ENCODE results near the gene ADARB2. TPM values are rescaled to one million over a fixed set of nuclear protein-coding genes. Genes with fewer than 3 reads are reported as not detected.

ADARB2 gene
- total and polyA plus RNA-seq, 8 donors = 0.34 to 24.7 (median 3.2) TPM

- Histone ChIP-seq H3K4me3 (no peak overlapping the region), H3K9me3 (no peaks in the 10 kb centered on the region), H3K27me3 (no peaks in the 10 kb centered on the region), H3K36me3 (no peaks in the 10 kb centered on the region), H3K27ac (no peak overlapping the region), H3K4me1 (no peaks in the 10 kb centered on the region)
- ATAC-seq (no peak), DNase-seq (no peak), FAIRE-seq (no peak)
- intact Hi-C loops (cut with DNase I) = no loop called here
- WGBS, 2 donors = 73 to 84% methylated on average over 18 of the region's 18 CpGs
- no peak for TF ChIP-seq CTCF (IDR thresholded peaks at IDR 0.05)
Observed at GRCh38 chr10:1551636-1552338, 185.5 kb downstream of the ADARB2 start.

GRCh38 chr10:1550616-1551015 is 186.7 kb downstream of the ADARB2 start:
- no peak for TF ChIP-seq CTCF (IDR thresholded peaks at IDR 0.05)
- FAIRE-seq (no peak), ATAC-seq (no peak), DNase-seq (no peak)
- Histone ChIP-seq H3K4me3 (no peak overlapping the region), H3K27me3 (no peaks in the 10 kb centered on the region), H3K36me3 (no peaks in the 10 kb centered on the region), H3K4me1 (no peaks in the 10 kb centered on the region), H3K9me3 (no peaks in the 10 kb centered on the region), H3K27ac (no peak overlapping the region)
- WGBS, 2 donors = 76 to 86% methylated on average over 15 of the region's 15 CpGs
- intact Hi-C loops (cut with DNase I) = no loop called here

- no peak for FAIRE-seq
- 57 to 67% methylated on average over 7 of the region's 7 CpGs for WGBS, 2 donors
- Histone ChIP-seq H3K27me3 (no peaks in the 10 kb centered on the region), H3K9me3 (no peaks in the 10 kb centered on the region), H3K4me3 (no peak overlapping the region), H3K36me3 (no peaks in the 10 kb centered on the region), H3K4me1 (no peaks in the 10 kb centered on the region), H3K27ac (no peak overlapping the region)
- no peak for ATAC-seq
- no peak for TF ChIP-seq CTCF (IDR thresholded peaks at IDR 0.05)
- no peak for DNase-seq
- intact Hi-C loops (cut with DNase I) = no loop called here
Observed at GRCh38 chr10:1550291-1550595, 187.1 kb downstream of the ADARB2 start.

GRCh38 chr10:1549591-1550290 is 187.6 kb downstream of the ADARB2 start:
- ATAC-seq (no peak), FAIRE-seq (no peak), DNase-seq (no peak)
- Histone ChIP-seq H3K27ac (no peak overlapping the region), H3K4me1 (no peaks in the 10 kb centered on the region), H3K4me3 (no peak overlapping the region), H3K9me3 (no peaks in the 10 kb centered on the region), H3K27me3 (no peaks in the 10 kb centered on the region), H3K36me3 (no peaks in the 10 kb centered on the region)
- WGBS, 2 donors = 51 to 57% methylated on average over 17 of the region's 17 CpGs
- TF ChIP-seq CTCF (IDR thresholded peaks at IDR 0.05) = no peak
- intact Hi-C loops (cut with DNase I) = no loop called here

- ATAC-seq (no peak), FAIRE-seq (no peak), DNase-seq (no peak)
- H3K4me3 ChIP-seq = no peak overlapping the region
- no peak overlapping the region for H3K27ac ChIP-seq
- intact Hi-C loops (cut with DNase I) = no loop called here
- H3K36me3 ChIP-seq = no peaks in the 10 kb centered on the region
- no peaks in the 10 kb centered on the region for H3K27me3 ChIP-seq
- no peaks in the 10 kb centered on the region for H3K4me1 ChIP-seq
- no peaks in the 10 kb centered on the region for H3K9me3 ChIP-seq
- 79 to 93% methylated on average over 7 of the region's 7 CpGs for WGBS, 2 donors
- TF ChIP-seq CTCF (IDR thresholded peaks at IDR 0.05) = no peak
Observed at GRCh38 chr10:1548596-1548995, 188.7 kb downstream of the ADARB2 start.
